Stimulated activated CD4-positive, alpha-beta T cell treated with anti-CD3 and anti-CD28 coated beads, TNF-alpha, amount 100 ng/mL, for 24 hours (primary cell): Measurements from ENCODE around the gene ZNF766.

Experiments used
- DNase-seq, 3 experiments: peaks; one replicate each; pipeline ENCODE4 v3.0.0-alpha.2; 2020; ENCODE audit warnings: low read depth in 3 of 3

The ZNF766 gene

GRCh38 chr19:52269338-52270261 lies at the start of gene ZNF766:
Gene ZNF766 (plus strand): TSS chr19:52269587. CDS start chr19:52269614, 27 bp downstream.
- DNase-seq, result peak; percentile 95 to 97 (median 95)

DNA sequence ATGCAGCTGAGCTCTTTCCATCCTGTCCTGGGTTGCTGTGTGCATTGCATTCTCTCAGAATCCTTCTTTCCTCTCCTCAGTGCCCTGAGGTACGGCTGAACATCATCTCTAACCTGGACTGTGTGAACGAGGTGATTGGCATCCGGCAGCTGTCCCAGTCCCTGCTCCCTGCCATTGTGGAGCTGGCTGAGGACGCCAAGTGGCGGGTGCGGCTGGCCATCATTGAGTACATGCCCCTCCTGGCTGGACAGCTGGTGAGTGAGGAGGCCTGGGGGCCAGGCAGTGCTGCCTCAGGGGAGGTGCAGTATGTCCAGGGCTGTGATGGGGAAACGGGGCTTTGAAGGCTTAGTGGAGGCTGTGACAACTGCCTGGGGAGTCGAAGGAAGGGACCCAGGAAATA lies 49.8 kb upstream of the ZNF766 start:
- no peak for DNase-seq

- DNase-seq, result no peak
Measured at GRCh38 chr19:52221031-52221430, 48.4 kb upstream of the ZNF766 start.

- no peak for DNase-seq
Measured at GRCh38 chr19:52221831-52222375, 47.5 kb upstream of the ZNF766 start.

DNA sequence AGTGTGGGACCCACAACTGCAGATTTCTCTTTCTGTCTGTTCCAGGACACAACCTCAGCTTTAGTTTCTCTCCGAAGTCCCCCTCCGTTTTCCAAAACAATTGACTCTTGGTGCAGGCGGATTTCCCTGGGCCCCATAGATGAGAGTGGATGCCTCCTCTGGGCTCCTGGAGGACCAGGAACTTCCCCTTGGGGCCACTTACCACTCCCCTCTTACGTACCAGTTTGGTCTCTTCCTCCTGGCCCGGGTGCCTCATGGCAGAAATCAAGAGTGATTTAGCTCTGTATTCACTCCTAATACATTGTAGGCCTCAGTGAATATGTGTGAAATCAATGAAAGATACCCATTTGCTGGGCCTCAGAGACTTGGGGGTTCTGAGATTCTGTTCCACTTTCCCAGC lies 45.2 kb upstream of the ZNF766 start:
- DNase-seq, result no peak

DNA sequence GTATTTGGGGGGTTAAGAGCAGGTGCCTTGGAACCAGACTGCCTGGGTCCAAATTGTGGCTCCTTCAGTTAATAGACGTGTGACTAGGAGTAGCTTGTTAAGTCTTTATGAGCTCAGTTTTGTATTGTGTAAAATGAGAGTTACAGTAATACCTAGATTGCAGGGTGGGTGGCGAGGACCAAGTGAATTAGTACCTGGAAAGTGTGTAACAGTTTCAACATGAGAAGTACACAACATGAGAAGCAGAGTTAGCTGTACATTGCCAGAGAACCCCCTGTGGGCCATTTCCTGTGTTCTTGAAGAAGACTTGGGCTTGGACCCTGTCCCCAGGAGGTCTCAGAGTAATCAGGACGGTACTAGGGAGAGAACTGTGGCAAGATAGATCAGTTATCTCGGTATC lies 42.7 kb upstream of the ZNF766 start:
- DNase-seq, result no peak

DNA sequence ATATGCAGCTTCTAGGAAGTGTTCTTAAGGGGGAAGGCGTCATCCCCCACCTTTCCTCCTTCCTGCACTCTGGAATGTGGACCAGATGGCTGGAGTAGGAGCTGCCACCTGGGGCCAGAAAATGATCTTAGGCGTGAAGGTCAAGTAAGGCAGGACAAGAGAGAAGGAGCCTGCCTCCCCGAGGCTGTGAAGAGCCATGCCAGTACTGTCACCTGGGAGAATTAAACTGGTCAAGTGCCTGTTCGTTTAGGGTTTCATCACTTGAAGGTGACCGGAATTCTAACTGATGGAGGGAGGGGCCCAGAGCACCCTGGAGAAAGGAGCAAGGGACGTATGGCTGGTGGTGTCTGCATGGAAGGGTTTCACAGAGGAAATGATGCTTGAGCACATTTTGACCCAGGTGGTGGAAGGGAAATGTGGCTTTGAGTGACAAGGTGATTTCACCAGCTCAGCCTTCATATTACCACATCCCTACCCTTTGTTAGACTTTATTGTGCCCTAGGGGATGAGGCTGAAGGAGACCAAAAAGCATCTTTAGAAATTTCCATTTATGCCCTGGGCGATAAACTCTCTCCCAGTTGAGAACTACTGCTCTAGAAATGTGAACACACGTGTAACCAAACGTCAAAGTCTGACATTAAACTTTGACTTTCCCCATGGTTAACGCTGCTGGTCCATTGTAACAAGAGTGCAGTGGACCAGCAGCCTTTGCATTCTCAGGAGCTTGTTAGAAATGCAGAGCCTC lies 42.0 kb upstream of the ZNF766 start:
- no peak for DNase-seq

DNA sequence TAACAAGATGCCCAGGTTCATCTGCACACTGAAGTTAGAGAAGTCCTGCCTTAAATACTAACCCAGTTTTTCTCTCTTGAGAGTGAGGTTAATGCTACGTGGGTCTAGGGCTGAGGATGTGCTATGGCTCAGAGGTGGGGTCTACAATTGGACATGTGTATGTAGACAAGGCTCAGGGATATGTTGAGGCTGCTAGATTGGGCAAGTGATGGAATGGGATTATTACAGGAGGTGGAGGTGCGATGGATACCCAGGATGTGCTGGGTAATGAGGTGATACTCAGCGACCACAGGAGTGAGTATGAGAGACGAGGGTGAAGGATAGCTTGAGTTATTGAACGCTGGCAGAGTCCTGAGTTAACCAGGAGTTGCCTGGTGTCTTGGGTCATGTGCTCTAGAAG lies 41.4 kb upstream of the ZNF766 start:
- no peak for DNase-seq

DNA sequence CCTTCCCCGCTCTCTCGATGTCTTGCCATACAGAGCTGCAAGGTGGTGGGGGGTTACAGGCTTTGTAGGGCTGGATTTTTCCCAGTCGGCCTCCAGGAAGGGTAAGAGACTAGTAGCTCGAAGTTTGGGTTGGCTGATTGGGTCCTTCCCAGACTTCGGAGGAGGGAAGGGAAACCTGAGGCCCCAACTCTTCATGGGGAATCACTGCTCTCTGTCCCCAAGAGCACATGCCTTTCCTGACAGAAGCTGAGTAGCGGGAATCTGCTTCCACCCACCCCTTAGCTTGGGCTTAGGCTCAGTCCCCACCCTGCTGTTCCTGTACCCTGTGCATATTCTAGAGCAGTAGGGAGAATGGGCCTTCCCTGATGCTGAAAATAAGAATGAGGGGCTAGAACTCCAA lies 39.9 kb upstream of the ZNF766 start:
- no peak for DNase-seq

DNA sequence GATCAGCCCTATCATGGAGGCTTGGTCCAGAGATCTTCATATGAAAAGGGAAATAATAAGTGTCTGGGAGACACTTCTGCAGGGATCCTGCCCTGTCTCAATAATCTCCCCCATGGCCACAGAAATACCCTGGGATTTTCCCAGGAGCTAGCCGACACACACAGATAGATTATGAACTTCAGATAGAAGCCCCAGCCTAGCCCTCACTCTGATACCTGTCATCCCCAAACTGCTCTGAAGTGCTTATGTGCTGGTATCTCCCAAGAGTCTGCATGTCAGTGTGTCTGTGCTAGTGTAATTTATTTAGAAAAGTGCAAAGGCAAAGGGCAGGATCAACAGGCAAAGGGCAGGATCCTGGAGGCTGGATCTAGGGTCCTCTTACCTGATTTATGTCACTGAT lies 38.7 kb upstream of the ZNF766 start:
- DNase-seq, result no peak

DNA sequence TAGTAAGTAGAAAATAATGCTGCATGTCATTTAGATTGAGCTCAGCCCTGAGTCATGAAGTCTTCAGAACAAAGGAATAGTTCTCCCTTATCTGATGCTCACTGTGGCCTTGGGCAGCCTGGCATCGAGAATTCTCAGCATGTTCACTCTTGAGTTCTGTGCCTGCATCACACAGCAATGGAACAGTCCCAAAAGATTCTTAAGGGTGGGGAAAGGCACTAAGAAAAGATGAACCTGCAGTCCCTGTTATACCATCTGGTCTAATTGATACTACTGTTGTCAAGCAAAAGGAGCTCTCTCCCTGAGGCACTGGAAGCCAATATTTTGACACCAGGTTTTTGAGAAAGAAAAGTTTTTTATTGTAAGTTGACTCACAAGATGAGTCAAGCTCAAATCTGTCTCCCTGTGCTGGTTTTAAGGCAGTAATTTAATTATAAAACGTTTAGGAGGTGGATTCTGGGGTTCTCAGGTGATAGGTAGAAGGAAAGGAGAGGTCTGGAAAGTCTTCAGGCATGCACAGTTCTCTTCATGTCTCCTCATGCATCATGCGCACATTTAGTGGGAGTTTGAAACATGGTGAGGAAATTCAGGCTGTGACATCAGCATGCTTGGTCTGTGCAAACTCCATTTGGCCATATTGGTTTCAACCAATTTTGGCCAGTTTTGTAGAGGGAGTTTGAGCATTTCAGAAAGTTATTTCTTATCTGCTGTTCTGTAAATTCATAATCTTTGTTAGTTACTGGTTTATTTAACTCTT lies 38.1 kb upstream of the ZNF766 start:
- no peak for DNase-seq

DNA sequence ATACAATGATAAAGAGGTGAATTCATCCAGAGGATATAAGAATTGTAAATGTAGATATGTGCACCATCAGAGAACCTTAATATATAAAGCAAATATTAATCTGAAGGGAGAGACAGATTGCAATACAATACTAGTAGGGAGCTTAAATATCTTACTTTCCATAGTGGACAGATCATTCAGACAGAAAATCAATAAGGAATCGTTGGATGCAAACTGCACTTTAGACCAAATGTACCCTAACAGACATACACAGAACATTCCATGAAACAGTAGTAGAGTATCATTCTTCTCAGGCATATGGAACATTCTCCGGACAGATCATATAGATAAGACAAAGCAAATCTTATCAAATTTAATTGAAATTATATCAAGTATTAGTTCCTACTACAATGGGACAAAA lies 35.0 kb upstream of the ZNF766 start:
- DNase-seq, result no peak

GRCh38 chr19:52237197-52237596 lies 32.2 kb upstream of the ZNF766 start:
- DNase-seq, result no peak

DNA sequence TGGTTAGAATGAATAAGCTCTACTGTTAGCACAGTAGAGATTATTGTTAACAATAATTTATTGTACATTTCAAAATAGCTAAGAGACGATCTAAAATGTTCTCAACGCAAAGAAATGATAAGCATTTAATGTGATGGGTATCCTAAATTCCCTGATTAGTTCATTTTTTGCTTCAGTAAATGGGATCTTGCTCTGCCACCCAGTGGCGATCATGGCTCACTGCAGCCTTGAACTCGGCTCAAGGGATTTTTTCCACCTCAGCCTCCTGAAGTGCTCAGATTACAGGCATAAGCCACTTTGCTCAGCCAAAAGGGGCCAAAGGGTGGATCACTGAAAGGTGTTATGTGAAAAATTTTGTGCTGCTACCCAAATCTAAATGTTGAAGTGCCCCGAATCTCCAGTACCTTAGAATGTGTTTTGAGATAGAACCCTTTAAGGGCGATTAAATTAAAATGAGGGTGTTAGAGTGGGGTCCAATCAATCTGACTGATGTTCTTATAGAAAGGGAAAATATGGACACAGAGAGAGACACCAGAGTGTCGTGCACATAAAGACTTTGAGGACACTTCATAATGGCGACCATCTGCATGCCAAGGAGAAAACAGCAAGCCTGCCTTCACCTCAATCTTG lies 31.5 kb upstream of the ZNF766 start:
- DNase-seq, result peak; percentile 16 to 42 (median 20)

DNA sequence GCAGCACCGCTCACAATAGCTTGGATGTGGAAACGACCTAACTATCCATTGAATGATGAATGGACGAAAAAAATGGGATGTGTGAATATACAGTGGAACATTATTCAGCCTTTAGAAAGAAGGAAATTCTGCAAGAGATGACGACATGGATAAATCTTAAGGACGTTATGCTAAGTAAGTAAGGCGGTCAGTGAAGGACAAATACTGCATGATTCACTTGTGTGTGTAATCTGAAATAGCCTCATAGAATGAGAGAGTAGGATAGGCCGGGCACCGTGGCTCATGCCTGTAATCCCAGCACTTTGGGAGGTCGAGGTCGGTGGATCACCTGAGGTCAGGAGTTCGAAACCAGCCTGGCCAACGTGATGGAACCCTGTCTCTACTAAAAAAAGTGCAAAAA lies 25.4 kb upstream of the ZNF766 start:
- no peak for DNase-seq

DNA sequence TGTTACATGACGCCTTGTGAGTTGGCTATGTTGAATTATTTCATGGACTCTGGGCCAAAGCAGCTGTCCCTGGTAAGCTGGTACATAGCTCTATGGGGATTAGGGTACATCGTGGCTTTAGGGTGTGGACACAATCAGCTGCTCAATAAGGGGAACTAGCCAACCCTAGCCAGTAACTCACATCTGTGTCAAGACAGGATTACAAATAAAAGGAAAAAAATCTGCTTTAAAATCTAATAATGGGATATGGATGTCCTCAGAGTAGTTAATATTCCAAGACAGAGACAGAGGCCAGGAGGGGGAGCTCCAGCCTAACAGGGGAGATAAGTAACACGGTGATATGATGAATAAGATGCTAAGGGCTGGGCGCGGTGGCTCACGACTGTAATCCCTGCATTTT lies 21.1 kb upstream of the ZNF766 start:
- peak; percentile 31 to 49 (median 37) for DNase-seq

GRCh38 chr19:52258426-52258825 lies 11.0 kb upstream of the ZNF766 start:
- no peak for DNase-seq

GRCh38 chr19:52265556-52265955 lies 3.8 kb upstream of the ZNF766 start:
- peak in 1 of 3 experiments; percentile 18 for DNase-seq

DNA sequence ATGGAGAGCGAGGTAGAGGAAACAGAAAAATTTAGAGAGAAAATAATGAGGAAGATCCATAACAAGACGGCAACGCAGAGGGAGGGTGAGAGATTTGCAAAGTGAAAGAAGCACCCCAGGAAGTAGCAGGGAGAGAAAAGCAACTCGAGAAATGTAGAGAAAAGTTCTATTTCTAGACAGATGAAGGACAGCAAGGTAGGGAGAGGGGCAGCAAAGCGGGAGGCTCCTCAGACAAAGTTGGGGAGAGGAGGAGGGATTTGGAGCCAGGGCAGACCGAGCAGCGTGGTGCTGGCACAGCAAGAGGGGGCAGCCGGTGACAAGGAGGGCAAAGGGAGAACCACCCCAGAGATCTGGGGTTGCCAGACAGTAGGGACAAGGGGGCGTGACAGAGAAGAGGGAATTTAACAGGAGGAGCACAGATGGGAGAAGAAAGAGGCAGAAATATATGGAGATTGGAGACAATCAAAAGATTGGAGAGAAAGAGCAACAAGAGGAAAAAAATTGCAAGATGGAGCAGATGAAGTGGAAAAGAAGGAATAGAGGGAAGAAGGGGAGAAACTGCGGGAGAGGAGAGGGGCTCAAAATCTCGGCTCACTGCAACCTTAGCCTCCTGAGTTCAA lies 989 bp downstream of the ZNF766 start:
- DNase-seq, result no peak

DNA sequence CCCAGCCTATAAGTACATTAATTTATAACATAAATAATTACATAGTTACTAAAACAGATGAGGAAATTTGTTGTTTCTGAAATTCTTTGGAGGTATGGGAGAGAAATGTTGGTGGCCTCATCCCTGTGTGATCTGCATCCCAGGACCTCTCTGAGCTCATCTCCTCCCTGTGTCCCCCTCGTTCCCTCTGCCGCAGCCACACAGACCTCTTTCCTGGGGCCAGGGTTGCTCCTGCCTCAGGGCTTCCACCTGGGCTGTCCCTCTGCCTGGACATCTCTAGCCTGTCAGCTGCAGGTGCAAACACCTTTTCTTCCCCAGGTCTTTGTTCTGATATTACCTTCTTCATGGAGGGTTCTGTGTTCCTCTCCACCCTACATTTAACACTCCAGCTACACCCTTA lies 3.9 kb downstream of the ZNF766 start:
- DNase-seq, result no peak

DNA sequence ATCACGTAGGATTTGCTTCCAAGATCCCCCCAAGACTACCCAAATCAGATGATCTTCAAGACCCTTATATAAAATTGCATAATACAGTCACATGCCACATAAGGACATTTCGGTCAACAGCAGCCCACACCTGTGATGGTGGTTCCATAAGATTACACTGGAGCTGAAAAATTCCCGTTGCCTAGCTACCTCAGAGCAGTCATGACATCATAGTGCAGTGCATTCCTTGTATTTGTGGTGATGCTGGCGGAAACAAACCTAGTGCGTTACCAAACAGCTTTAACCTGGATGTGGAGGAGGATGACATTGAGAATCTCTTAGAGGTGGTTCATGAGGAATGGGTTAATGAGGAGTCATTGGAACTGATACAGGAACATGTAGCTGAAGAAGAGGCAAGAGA lies 4.8 kb downstream of the ZNF766 start:
- DNase-seq, result no peak
